Progenitor cell of endocrine pancreas (in vitro differentiated cells): ENCODE measurements around the gene RASL10A. TPM values are rescaled to one million over a fixed set of nuclear protein-coding genes. Genes with fewer than 3 reads are reported as not detected.
A peak's percentile ranks its signal among the peaks of the same experiment; 100 is the strongest.

Experiments
- DNase-seq: peaks from one replicate; pipeline ENCODE4 v3.0.0; 2021; ENCODE audit warnings: low spot score; ENCODE audit not compliant: unreplicated experiment
- H3K27ac Mint-ChIP-seq: 2 replicates; pipeline ENCODE4 v1.8.0; 2021; ENCODE audit warnings: mild to moderate bottlenecking, moderate library complexity, mixed read lengths
- H3K27me3 Mint-ChIP-seq: 2 replicates; pipeline ENCODE4 v1.8.0; 2021; ENCODE audit warnings: mixed read lengths
- H3K36me3 Mint-ChIP-seq: 2 replicates; pipeline ENCODE4 v1.8.0; 2022; ENCODE audit warnings: mixed read lengths; ENCODE audit not compliant: insufficient read depth
- H3K4me1 Mint-ChIP-seq: 2 replicates; pipeline ENCODE4 v1.8.0; 2021; ENCODE audit warnings: low read depth, mixed read lengths
- H3K4me3 Mint-ChIP-seq: 2 replicates; pipeline ENCODE4 v1.8.0; 2021; ENCODE audit warnings: low read depth, mild to moderate bottlenecking, moderate library complexity, mixed read lengths
- H3K9me3 Mint-ChIP-seq: 2 replicates; pipeline ENCODE4 v1.8.0; 2021; ENCODE audit warnings: low read depth, mixed read lengths
- CTCF ChIP-seq: fragments of 200-600 bp; sonication (generic); IDR thresholded peaks from one replicate; pipeline ENCODE4 v1.5.0; 2021; ENCODE audit warnings: antibody characterized with exemption, mild to moderate bottlenecking; ENCODE audit not compliant: unreplicated experiment
- total RNA-seq: library from RNA; stranded (reverse); gene quantifications from 2 replicates; pipeline ENCODE4 v1.2.1, GENCODE V29; 2021

RASL10A gene
- total RNA-seq, 1 donor from 2014 or later, result 0.31 TPM

- DNase-seq, result no peak
Observed at GRCh38 chr22:29307596-29308147, 7.8 kb downstream of the RASL10A start.

GRCh38 chr22:29306835-29307595, 8.5 kb downstream of the RASL10A start:
- peak; percentile 67 for DNase-seq
- Mint-ChIP-seq H3K4me3 (peak overlapping the region; percentile 81), H3K9me3 (no peaks in the 10 kb centered on the region), H3K36me3 (no peaks in the 10 kb centered on the region), H3K27me3 (no peaks in the 10 kb centered on the region), H3K4me1 (peaks cover 3% of the 10 kb centered on the region), H3K27ac (peak overlapping the region; percentile 86)
- TF ChIP-seq CTCF, result no peak

More at GRCh38 chr22:29307596-29308147, 7.8 kb downstream of the RASL10A start:
- Mint-ChIP-seq H3K27ac (peak overlapping the region; percentile 86), H3K27me3 (peaks cover 4% of the 10 kb centered on the region), H3K36me3 (no peaks in the 10 kb centered on the region), H3K4me1 (peaks cover 3% of the 10 kb centered on the region), H3K9me3 (no peaks in the 10 kb centered on the region), H3K4me3 (peak overlapping the region; percentile 81)
- TF ChIP-seq CTCF, result no peak

GRCh38 chr22:29306175-29306834, 9.2 kb downstream of the RASL10A start, which contains the start of gene GAS2L1:
Gene GAS2L1 (plus strand): TSS chr22:29306650. CDS start chr22:29308106, 1,456 bp downstream.
- Mint-ChIP-seq H3K36me3 (no peaks in the 10 kb centered on the region), H3K4me1 (peaks cover 3% of the 10 kb centered on the region), H3K27ac (peak within 1 kb of the TSS; percentile 86), H3K27me3 (no peaks in the 10 kb centered on the region), H3K4me3 (peak within 1 kb of the TSS; percentile 81), H3K9me3 (no peaks in the 10 kb centered on the region)
- peak; percentile 66 for TF ChIP-seq CTCF
- peak; percentile 64 for DNase-seq

GRCh38 chr22:29305836-29306174, 9.7 kb downstream of the RASL10A start:
- TF ChIP-seq CTCF, result no peak
- Mint-ChIP-seq H3K27ac (no peak overlapping the region), H3K4me1 (peaks cover 3% of the 10 kb centered on the region), H3K9me3 (no peaks in the 10 kb centered on the region), H3K4me3 (peak overlapping the region; percentile 77), H3K27me3 (no peaks in the 10 kb centered on the region), H3K36me3 (peaks cover 3% of the 10 kb centered on the region)
- no peak for DNase-seq

GRCh38 chr22:29302681-29303465, 12.6 kb downstream of the RASL10A start:
- Mint-ChIP-seq H3K36me3 (peaks cover 17% of the 10 kb centered on the region), H3K27ac (no peak overlapping the region), H3K27me3 (no peaks in the 10 kb centered on the region), H3K4me3 (no peak overlapping the region), H3K9me3 (no peaks in the 10 kb centered on the region), H3K4me1 (peaks cover 1% of the 10 kb centered on the region)
- TF ChIP-seq CTCF, result no peak
- DNase-seq, result no peak
